Stimulated activated CD4-positive, alpha-beta T cell treated with anti-CD3 and anti-CD28 coated beads, Interleukin-12 subunit alpha, Interleukin-12 subunit beta, amount 100 ng/mL, for 48 hours (primary cell): ENCODE measurements around the gene MCM10.
"Not testable (repeated sequence)": the region's sequence is repeated elsewhere in the genome, so short reads cannot be mapped to it uniquely, and the experiment has no call there.

ENCODE experiments used
- DNase-seq, 3 donors: peaks; one replicate each; pipeline ENCODE4 v3.0.0-alpha.2; 2020; ENCODE audit warnings: low read depth in 2 of 3, low spot score in 1 of 3

The MCM10 gene

GRCh38 chr10:13160934-13161856, at the start of gene MCM10:
Gene MCM10 (plus strand): TSS chr10:13161558. CDS start chr10:13164203, 2,645 bp downstream.
- peak; percentile 97 to 98 (median 97) for DNase-seq

GRCh38 chr10:13113544-13113943, 47.8 kb upstream of the MCM10 start:
- no peak for DNase-seq

GRCh38 chr10:13115832-13116803, 45.2 kb upstream of the MCM10 start:
- DNase-seq = no peak

GRCh38 chr10:13117841-13118783, 43.2 kb upstream of the MCM10 start:
- DNase-seq = no peak

GRCh38 chr10:13118784-13119410, 42.5 kb upstream of the MCM10 start:
- DNase-seq = no peak

GRCh38 chr10:13120786-13121499, 40.4 kb upstream of the MCM10 start:
- DNase-seq = no peak

- DNase-seq = no peak
Observed at GRCh38 chr10:13121500-13121854, 39.9 kb upstream of the MCM10 start.

- DNase-seq = no peak
Observed at GRCh38 chr10:13136651-13137050, 24.7 kb upstream of the MCM10 start.

- no peak for DNase-seq
Observed at GRCh38 chr10:13139150-13139549, 22.2 kb upstream of the MCM10 start.

GRCh38 chr10:13139676-13140075, 21.7 kb upstream of the MCM10 start:
- DNase-seq = no peak

GRCh38 chr10:13140627-13141190, 20.6 kb upstream of the MCM10 start:
- no peak for DNase-seq

GRCh38 chr10:13143766-13144165, 17.6 kb upstream of the MCM10 start:
- no peak for DNase-seq

- DNase-seq = no peak
Observed at GRCh38 chr10:13144814-13145213, 16.5 kb upstream of the MCM10 start.

- DNase-seq = no peak
Observed at GRCh38 chr10:13146379-13146778, 15.0 kb upstream of the MCM10 start.

GRCh38 chr10:13147161-13147560, 14.2 kb upstream of the MCM10 start:
- DNase-seq = no peak

- no peak for DNase-seq
Observed at GRCh38 chr10:13152296-13152695, 9.1 kb upstream of the MCM10 start.

- DNase-seq = not testable (repeated sequence)
Observed at GRCh38 chr10:13155860-13156259, 5.5 kb upstream of the MCM10 start.

GRCh38 chr10:13158401-13158800, 3.0 kb upstream of the MCM10 start:
- no peak for DNase-seq

- no peak for DNase-seq
Observed at GRCh38 chr10:13161857-13162271, 506 bp downstream of the MCM10 start.
